Fibroblast of lung (primary cell): ENCODE data around the gene PRIM1. TPM values are rescaled to one million over a fixed set of nuclear protein-coding genes. Genes with fewer than 3 reads are reported as not detected.

ENCODE experiments used
- DNase-seq, 2 donors: peaks; one replicate each; pipeline versions ENCODE4 v3.0.0 to v3.0.0-alpha.2; 2010; ENCODE audit warnings: low read depth in 2 of 2
- H2AFZ ChIP-seq: 2 replicates; pipeline ENCODE4 v1.5.1; 2012; ENCODE audit warnings: low read length, control low read depth, inconsistent platforms
- H3K27ac ChIP-seq: 2 replicates; pipeline ENCODE4 v1.5.1; 2011; ENCODE audit warnings: low read length, control low read depth; ENCODE audit not compliant: insufficient read depth
- H3K27me3 ChIP-seq: 2 replicates; pipeline ENCODE4 v1.5.1; 2011; ENCODE audit warnings: mild to moderate bottlenecking, low read length; ENCODE audit not compliant: control insufficient read depth, insufficient read depth
- H3K36me3 ChIP-seq: 2 replicates; pipeline ENCODE4 v1.5.1; 2011; ENCODE audit warnings: low read length; ENCODE audit not compliant: control insufficient read depth, insufficient read depth
- H3K4me1 ChIP-seq: 2 replicates; pipeline ENCODE4 v1.5.1; 2011; ENCODE audit warnings: low read length; ENCODE audit not compliant: control insufficient read depth, insufficient read depth; ENCODE audit errors: extremely low read depth
- H3K4me2 ChIP-seq: 2 replicates; pipeline ENCODE4 v1.5.1; 2011; ENCODE audit warnings: low read length, control low read depth; ENCODE audit not compliant: insufficient read depth; ENCODE audit errors: extremely low read depth
- H3K4me3 ChIP-seq, 4 experiments: fragments of 200-600 bp in 1 of 4; sonication (generic) in 1 of 4; replicated peaks in 1 of 4; 2 replicates each; pipeline ENCODE4 v1.5.1; 2011 to 2016; ENCODE audit warnings: low read length in 4 of 4, low read depth in 3 of 4, mild to moderate bottlenecking in 3 of 4, control low read depth in 2 of 4, inconsistent platforms in 1 of 4, mixed read lengths in 1 of 4; ENCODE audit not compliant: insufficient read depth in 1 of 4; ENCODE audit errors: control extremely low read depth in 1 of 4
- H3K79me2 ChIP-seq: 2 replicates; pipeline ENCODE4 v1.5.1; 2012; ENCODE audit warnings: mild to moderate bottlenecking, low read length, inconsistent platforms; ENCODE audit not compliant: control insufficient read depth, insufficient read depth
- H3K9ac ChIP-seq: 2 replicates; pipeline ENCODE4 v1.5.1; 2011; ENCODE audit warnings: mild to moderate bottlenecking, low read length, control low read depth; ENCODE audit not compliant: insufficient read depth
- H3K9me3 ChIP-seq: 2 replicates; pipeline ENCODE4 v1.5.1; 2012; ENCODE audit warnings: low read depth, low read length; ENCODE audit not compliant: control insufficient read depth, insufficient read depth
- H4K20me1 ChIP-seq: 2 replicates; pipeline ENCODE4 v1.5.1; 2011; ENCODE audit warnings: low read length; ENCODE audit not compliant: control insufficient read depth, insufficient read depth; ENCODE audit errors: extremely low read depth
- EZH2 ChIP-seq: IDR thresholded peaks from 2 replicates; pipeline ENCODE4 v1.5.1; 2012; ENCODE audit warnings: low read length, control low read depth, mild to moderate bottlenecking; ENCODE audit errors: missing control alignments
- polyA plus RNA-seq, 2 donors: library from polyadenylated mRNA; depleted of rRNA in 1 of 2; stranded (reverse) in 1 of 2; unstranded in 1 of 2; fragments of >200 nt; gene quantifications; 2 replicates each; pipeline ENCODE4 v1.2.1, GENCODE V29; 2011 to 2012; ENCODE audit warnings: missing spikeins in 1 of 2
- total RNA-seq: library from RNA; depleted of rRNA; stranded (reverse); fragments of >200 nt; gene quantifications from 2 replicates; pipeline ENCODE4 v1.2.1, GENCODE V29; 2014
- TF ChIP-seq, protein P1 (sequence below), 2 donors: IDR thresholded peaks in 1 of 2; conservative IDR thresholded peaks in 1 of 2; 1 replicate in 1 of 2; 2 replicates in 1 of 2; pipeline ENCODE4 v1.5.1; 2011 to 2012; ENCODE audit warnings: low read length in 2 of 2, control low read depth in 1 of 2, inconsistent platforms in 1 of 2, low read depth in 1 of 2, mild to moderate bottlenecking in 1 of 2

The PRIM1 gene
- total and polyA plus RNA-seq, 2 donors (not counting 1 experiment from before 2014, with no cell fraction given): 6.1 to 7.1 TPM

- no peaks in the 10 kb centered on the region for H3K27me3 ChIP-seq
- peaks cover 4% of the 10 kb centered on the region for H4K20me1 ChIP-seq
- peak overlapping the region; percentile 89 for H3K9ac ChIP-seq
- TF ChIP-seq EZH2: no peak
- TF ChIP-seq, protein P1, sequence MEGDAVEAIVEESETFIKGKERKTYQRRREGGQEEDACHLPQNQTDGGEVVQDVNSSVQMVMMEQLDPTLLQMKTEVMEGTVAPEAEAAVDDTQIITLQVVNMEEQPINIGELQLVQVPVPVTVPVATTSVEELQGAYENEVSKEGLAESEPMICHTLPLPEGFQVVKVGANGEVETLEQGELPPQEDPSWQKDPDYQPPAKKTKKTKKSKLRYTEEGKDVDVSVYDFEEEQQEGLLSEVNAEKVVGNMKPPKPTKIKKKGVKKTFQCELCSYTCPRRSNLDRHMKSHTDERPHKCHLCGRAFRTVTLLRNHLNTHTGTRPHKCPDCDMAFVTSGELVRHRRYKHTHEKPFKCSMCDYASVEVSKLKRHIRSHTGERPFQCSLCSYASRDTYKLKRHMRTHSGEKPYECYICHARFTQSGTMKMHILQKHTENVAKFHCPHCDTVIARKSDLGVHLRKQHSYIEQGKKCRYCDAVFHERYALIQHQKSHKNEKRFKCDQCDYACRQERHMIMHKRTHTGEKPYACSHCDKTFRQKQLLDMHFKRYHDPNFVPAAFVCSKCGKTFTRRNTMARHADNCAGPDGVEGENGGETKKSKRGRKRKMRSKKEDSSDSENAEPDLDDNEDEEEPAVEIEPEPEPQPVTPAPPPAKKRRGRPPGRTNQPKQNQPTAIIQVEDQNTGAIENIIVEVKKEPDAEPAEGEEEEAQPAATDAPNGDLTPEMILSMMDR (conservative IDR thresholded peaks at IDR 0.05 in 1 of 2, IDR thresholded peaks at IDR 0.05 in 1 of 2; ENCODE audit: low read depth in 1 of 2, low read length in 2 of 2): no peak
- peak overlapping the region; percentile 86 to 93 (median 91) for H3K4me3 ChIP-seq
- no peaks in the 10 kb centered on the region for H3K9me3 ChIP-seq
- peak overlapping the region; percentile 71 for H3K4me2 ChIP-seq
- H2AFZ ChIP-seq: peak overlapping the region; percentile 53
- DNase-seq: no peak
- peaks cover 44% of the 10 kb centered on the region for H3K79me2 ChIP-seq
- H3K4me1 ChIP-seq: peaks cover 7% of the 10 kb centered on the region
- peak overlapping the region; percentile 92 for H3K27ac ChIP-seq
- H3K36me3 ChIP-seq: peaks cover 6% of the 10 kb centered on the region
Observed at GRCh38 chr12:56725723-56726102, 26.4 kb downstream of the PRIM1 start.

- Histone ChIP-seq H3K4me3 (peak within 1 kb of the TSS; percentile 86 to 93 (median 91)), H3K9me3 (no peaks in the 10 kb centered on the region), H3K79me2 (peaks cover 50% of the 10 kb centered on the region), H3K4me2 (peak within 1 kb of the TSS; percentile 99), H3K9ac (peak within 1 kb of the TSS; percentile 89), H3K27ac (peak within 1 kb of the TSS; percentile 92), H3K27me3 (no peaks in the 10 kb centered on the region), H4K20me1 (peaks cover 6% of the 10 kb centered on the region), H3K4me1 (peaks cover 7% of the 10 kb centered on the region), H2AFZ (peak within 1 kb of the TSS; percentile 53), H3K36me3 (peaks cover 10% of the 10 kb centered on the region)
- peak; percentile 98 for DNase-seq
- TF ChIP-seq, protein P1 (conservative IDR thresholded peaks at IDR 0.05 in 1 of 2, IDR thresholded peaks at IDR 0.05 in 1 of 2; ENCODE audit: low read depth in 1 of 2, low read length in 2 of 2): no peak
- no peak for TF ChIP-seq EZH2
Observed at GRCh38 chr12:56724972-56725722, 27.0 kb downstream of the PRIM1 start, which contains the start of gene NACA. NACA (minus strand) TSS chr12:56725299; CDS start chr12:56724521, 778 bp downstream.

GRCh38 chr12:56724701-56724971, 27.5 kb downstream of the PRIM1 start:
- no peak overlapping the region for H2AFZ ChIP-seq
- H3K4me2 ChIP-seq: peak overlapping the region; percentile 99
- H4K20me1 ChIP-seq: peaks cover 6% of the 10 kb centered on the region
- peaks cover 11% of the 10 kb centered on the region for H3K36me3 ChIP-seq
- H3K79me2 ChIP-seq: peaks cover 55% of the 10 kb centered on the region
- H3K27ac ChIP-seq: peak overlapping the region; percentile 92
- H3K9ac ChIP-seq: peak overlapping the region; percentile 89
- H3K4me1 ChIP-seq: peaks cover 7% of the 10 kb centered on the region
- no peaks in the 10 kb centered on the region for H3K27me3 ChIP-seq
- TF ChIP-seq, protein P1 (conservative IDR thresholded peaks at IDR 0.05 in 1 of 2, IDR thresholded peaks at IDR 0.05 in 1 of 2; ENCODE audit: low read depth in 1 of 2, low read length in 2 of 2): no peak
- TF ChIP-seq EZH2: no peak
- no peak for DNase-seq
- no peaks in the 10 kb centered on the region for H3K9me3 ChIP-seq
- peak overlapping the region; percentile 86 to 93 (median 91) for H3K4me3 ChIP-seq
